GM21786 (cell line): Measurements from ENCODE around the gene SULT1C3.

Experiments
- ATAC-seq: cut with Tn5 transposase; IDR thresholded peaks from one replicate; pipeline ENCODE4 v1.9.1; 2021; ENCODE audit not compliant: unreplicated experiment

The SULT1C3 gene

DNA sequence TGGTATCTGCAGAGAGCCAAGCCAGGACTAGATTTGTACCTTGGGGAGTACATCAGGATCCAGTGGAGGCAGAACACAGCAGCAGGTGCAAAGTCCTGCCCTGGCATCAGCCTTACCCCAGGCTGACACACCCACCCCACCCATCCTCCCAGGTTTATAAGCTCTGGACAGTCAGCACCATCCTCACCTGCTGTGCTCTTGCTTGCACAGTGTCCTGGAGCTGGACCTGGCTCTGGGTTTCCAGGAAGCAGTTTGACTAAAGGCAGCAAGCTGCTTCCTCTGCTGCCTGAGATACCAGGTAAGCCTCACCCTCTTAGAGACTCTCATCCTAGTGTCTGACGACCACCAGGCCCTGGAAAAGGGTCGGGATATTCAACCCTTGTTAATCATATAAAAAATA, at the start of gene SULT1C3:
Gene SULT1C3, plus strand, starts transcription at position 183 of the 400 bp plus-strand sequence. CDS start 7,227 bp downstream, outside the sequence.
- no peak for ATAC-seq

DNA sequence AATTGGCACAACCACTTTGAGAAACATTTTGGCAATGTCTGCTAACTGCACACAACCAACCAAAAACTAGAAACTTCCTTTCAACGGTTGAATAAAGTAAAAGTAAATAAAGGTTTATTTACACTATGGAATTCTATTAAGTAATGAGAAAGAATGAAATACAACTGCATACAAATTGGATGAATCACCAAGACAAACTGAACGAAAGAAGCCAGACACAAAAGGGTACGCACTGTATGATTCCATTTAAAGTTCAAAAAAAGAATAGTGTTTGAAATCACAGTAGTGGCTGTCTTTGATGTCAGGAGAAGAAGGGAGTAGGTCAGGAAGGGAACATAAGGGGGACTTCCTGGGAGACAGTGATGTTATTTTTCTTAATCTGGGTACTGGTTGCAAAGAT, 46.5 kb upstream of the SULT1C3 start:
- ATAC-seq: no peak

DNA sequence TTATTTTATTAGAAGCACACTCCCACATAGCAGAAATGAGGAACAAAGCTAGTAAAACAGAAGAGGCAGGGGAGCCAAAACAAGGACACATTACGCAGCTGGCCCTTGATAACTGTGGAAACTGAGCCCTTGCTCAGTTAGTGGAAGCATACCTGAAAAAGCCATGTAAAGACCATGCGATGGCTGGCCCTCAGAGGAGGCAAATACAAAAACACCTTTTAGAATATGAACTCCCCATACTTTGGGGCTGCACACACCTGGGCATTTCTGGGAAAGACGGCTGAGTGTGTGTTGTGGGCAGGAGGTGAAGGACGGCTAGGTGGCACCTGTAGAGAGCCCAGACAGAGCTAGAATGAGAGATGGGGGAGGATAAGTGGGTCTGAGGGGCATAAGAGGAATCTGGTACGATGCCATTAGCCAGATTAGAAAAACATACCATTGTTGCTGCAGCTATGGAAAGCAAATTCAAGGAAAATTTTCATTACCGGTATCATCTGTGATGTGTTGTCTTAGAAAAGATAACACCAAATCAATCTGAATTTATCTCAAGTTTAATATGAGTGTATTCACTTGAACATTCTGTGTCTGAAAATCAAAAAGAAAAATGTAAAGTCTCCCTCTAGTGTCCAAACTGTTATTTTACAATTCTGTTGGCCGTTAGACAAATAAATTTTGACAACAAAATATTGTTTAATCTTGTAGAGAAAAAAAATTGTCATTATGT, 45.2 kb upstream of the SULT1C3 start:
- no peak for ATAC-seq

- no peak for ATAC-seq
These were observed 44.7 kb upstream of the SULT1C3 start for GRCh38 chr2:108195133-108195439.

GRCh38 chr2:108199726-108200125, 40.0 kb upstream of the SULT1C3 start:
- no peak for ATAC-seq

DNA sequence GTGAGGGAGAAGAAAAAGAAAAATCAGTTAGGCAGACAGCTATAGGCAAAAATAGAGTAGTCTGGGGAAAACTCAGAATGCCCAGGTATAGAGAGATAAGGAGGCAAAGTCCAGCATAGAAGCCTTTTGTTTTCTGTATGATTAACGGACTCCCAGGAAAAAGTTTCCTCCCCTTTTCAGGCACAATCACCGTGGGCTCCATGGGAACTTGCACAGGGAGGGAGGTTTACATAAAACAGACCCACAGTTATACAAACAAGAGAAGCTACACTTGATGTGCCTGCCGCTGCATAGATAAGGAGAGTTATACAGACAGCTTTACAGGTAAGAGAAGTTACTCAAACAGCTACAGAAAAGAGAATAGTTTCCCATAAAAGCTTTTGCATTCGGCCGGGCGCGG, 39.2 kb upstream of the SULT1C3 start:
- ATAC-seq: no peak

GRCh38 chr2:108212671-108213070, 27.1 kb upstream of the SULT1C3 start:
- no peak for ATAC-seq

- ATAC-seq: no peak
These were observed 24.0 kb upstream of the SULT1C3 start for GRCh38 chr2:108215794-108216211.

GRCh38 chr2:108217211-108217610, 22.6 kb upstream of the SULT1C3 start:
- no peak for ATAC-seq

GRCh38 chr2:108219688-108220087, 20.1 kb upstream of the SULT1C3 start:
- no peak for ATAC-seq

DNA sequence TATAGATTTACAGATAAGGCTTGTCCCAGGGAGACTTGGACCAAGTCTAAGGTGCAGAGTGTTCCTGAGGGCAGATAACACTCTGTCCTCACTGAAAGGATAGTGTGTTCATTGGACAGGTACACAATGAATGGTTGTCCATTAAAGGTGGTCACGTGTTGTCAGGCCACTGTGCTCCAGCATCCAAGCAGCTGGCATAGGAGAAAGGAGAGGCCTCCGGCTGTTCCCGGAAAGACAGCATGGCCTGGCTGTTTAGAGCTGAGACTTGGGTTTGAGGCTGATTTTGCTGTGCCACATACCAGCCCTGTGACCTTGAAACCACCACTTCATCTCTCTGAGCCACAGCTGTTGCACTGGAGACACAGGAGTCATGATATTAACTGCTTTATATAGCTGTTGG, 19.6 kb upstream of the SULT1C3 start:
- ATAC-seq: no peak

DNA sequence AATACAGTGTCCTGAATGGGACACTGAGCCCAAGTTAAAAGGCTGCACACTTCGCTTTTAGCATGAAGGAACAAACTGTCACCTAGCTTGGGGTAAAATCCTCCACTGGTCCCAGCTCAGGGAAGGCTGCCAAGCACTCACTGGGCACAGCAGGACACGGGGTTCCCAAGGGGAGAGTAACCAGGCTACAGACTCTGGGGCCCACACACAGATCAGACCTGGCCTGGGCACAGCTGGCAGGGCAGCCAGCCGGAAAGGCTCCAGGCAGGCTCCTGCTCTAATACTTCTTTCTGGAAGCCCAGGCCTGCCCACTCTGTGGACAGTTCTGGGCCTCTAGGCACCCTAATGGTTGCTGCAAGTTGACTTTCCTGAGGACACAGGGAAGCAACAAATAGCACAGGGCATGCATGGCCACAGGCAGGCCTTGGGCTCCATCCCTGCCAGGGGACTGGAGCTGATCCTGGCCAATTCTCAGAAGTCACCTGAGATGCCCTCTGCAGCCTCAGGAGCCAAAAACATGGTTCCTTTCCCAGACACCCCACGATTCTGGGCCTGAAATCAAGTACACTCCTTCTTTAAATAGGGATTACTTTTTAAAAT, 18.7 kb upstream of the SULT1C3 start:
- no peak for ATAC-seq

DNA sequence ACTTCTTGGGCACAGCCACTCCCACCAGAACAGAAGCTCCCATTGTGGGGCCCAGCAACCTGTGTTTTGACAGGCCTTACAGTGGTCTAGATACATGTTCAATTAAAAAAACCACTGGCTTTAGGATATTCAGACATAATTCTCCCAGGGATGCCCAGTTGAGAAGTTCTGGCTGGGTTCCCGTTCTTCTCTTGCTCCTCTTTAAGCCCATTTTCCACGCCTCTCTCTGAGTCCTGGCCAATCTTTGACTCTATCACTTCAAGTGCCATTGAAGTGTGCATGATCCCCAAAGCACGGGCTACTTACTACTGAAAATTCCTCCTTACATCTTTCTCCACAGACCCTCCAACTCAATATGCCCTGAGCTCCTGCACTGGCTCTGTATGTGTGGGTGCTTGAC, 17.5 kb upstream of the SULT1C3 start:
- ATAC-seq: no peak

DNA sequence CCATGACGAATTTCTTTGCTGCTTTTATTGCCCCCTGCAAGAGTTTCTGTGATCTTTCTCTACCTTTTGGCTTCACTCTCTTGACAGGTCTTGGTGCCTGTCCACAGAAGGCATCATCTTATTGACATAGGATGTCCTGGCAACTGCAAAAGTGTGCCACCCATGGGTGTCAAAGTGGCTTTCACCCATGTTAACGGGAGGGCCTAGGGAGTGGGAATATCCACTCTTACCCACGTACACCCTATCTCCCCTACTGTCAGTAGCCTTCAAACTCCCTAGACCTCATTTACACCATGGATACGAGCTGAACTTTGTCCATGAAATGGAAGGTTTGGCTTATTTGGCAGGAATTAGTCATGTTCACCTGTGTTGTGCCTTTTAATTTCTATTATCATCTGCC, 16.2 kb upstream of the SULT1C3 start:
- no peak for ATAC-seq

GRCh38 chr2:108224022-108224421, 15.7 kb upstream of the SULT1C3 start:
- no peak for ATAC-seq

GRCh38 chr2:108226564-108226963, 13.2 kb upstream of the SULT1C3 start:
- no peak for ATAC-seq

GRCh38 chr2:108228006-108228405, 11.8 kb upstream of the SULT1C3 start:
- ATAC-seq: no peak

DNA sequence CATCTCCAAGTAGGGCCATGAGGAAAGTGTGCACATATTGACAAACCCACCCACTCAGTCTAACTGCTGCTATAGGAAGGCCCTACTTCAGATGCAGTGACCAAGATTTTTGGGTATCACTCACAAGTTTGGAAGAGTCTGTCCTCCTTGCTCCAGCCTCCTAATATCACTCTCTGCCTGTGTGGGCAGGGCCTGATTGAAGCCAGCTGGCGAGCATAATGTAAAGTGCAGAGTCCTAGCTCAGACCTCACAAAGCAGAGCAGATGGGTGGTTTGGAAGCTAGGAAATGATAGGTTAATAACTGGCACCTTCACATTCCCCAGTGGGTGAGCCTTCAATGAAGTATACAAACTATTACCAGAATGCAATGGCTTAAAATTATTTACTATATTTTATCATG, 11.2 kb upstream of the SULT1C3 start:
- no peak for ATAC-seq

GRCh38 chr2:108229875-108230274, 9.9 kb upstream of the SULT1C3 start:
- ATAC-seq: no peak

DNA sequence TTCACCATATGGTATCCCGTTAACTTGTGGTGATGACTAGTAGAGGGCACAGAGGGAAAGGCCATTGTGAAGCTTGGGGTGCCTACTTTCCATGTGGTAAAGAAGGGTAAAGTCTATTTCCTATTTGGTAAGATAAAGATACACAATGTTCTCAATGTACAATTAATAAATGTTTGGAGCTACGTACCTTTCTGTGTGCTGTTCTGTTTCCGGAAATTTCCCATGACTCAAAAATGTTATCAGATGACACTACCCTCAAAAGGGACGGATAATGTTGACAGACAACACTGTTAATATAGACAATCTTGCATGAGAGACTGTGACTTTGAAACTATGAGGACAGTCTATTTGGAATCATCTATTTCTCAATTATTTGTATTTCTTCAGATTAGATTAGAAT, 4.2 kb upstream of the SULT1C3 start:
- ATAC-seq: no peak

DNA sequence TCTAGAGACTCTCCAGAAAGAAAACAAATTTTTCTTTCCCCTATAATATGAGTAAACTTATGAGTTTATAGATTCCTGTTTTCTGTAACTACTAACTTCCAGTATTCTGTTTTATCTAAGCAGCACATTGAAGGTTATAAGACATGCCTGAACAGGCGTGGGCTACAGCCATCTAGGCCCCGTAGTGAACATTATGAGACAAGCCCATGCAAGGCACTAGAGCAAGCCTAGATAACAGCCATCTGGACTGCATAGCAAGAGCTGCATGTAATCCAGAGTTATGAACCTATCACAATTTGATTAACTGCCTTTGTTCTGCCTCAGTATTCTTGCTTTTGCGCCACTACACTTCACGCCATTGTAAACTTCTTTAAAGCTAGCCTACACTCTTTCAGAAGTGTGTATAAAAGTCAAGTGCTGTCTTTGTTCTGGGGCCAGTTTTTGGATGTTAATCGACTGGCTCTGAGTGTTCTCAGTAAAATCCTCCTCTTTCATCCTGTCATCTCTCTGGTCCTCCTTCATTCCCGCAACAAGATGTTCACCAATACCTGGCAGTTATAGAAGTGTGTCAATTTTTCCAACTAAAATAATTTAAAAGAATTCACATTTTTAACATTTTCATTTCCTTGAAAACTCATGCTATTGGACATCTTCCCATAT, 3.0 kb upstream of the SULT1C3 start:
- no peak for ATAC-seq

DNA sequence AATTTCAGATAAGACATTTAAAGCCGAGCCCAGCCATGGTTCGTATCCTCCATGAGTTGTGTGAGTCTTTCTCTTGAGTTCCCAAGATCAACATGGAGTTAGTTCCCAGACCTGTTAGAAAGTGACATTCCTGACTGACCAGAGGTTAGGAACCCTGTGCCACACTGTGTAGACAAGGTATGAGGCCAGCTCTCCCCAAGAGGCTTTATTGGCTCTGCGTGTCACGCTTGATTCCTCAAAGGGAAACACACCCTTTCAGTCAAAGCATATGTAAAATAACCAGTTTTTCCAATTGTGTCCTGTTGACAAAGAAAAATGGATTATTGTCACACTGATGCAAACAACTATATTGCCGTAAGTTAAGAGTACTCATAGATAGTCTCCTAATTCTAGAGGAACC, 1.2 kb downstream of the SULT1C3 start:
- no peak for ATAC-seq

DNA sequence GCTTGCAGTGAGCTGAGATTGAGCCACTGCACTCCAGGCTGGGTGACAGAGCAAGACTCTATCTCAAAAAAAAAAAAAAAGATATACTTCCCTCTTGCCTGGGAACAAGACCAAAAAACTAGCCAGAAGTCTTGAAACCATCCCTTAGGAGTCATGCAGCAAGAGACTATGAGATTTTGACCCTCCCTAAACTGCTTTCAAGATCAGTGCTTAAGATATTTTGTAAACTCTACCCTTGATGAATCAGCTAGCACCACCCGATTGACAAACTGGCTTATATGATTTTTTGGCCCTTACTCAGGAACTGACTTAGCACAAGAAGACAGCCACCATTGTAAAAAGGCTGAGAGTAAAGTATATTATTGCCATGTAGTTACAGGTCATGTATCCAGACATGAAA, 3.8 kb downstream of the SULT1C3 start:
- ATAC-seq: no peak
